ENCODE results near the gene PSMB2. TPM values are rescaled to one million over a fixed set of nuclear protein-coding genes. Genes with fewer than 3 reads are reported as not detected.

Gene PSMB2
- total and polyA plus RNA-seq, 10 of the 15 experiments (the other 5 are each of a cell fraction or from before 2014, with no cell fraction given), result 71.7 to 299 (median 145) TPM

GRCh38 chr1:35598895-35599294 is 42.4 kb downstream of the PSMB2 start:
- Histone ChIP-seq H3K27ac (ENCODE audit: control insufficient read depth, insufficient read depth) (no peak overlapping the region), H3K79me2 (ENCODE audit: control insufficient read depth, insufficient read depth, low read length) (no peaks in the 10 kb centered on the region), H3K9ac (ENCODE audit: control insufficient read depth, insufficient read depth, low read length) (no peak overlapping the region), H3K36me3 (ENCODE audit: control insufficient read depth in 2 of 2, insufficient read depth in 2 of 2, low read length in 1 of 2) (peaks cover 9 to 26% of the 10 kb centered on the region in 2 experiments; a peak in 3 of 4 replicates), H3K27me3 (replicated peaks in 1 of 2; ENCODE audit: control insufficient read depth in 2 of 2, insufficient read depth in 2 of 2, low read length in 1 of 2) (no peaks in the 10 kb centered on the region), H4K20me1 (ENCODE audit: control insufficient read depth, insufficient read depth) (no peaks in the 10 kb centered on the region), H3K4me3 (no peak overlapping the region), H3K9me3 (replicated peaks; ENCODE audit: control insufficient read depth, insufficient read depth, low read length) (no peaks in the 10 kb centered on the region), H3K4me2 (ENCODE audit: control insufficient read depth, insufficient read depth) (no peak overlapping the region), H2AFZ (ENCODE audit: control insufficient read depth, low read depth, low read length) (no peak overlapping the region), H3K4me1 (ENCODE audit: control insufficient read depth, insufficient read depth, low read length) (no peaks in the 10 kb centered on the region)
- ATAC-seq (no peak), FAIRE-seq (no peak), DNase-seq (ENCODE audit: low read depth, low spot score) (no peak)
- TF ChIP-seq GATAD2B (conservative IDR thresholded peaks at IDR 0.05; ENCODE audit: low read depth), result no peak
- TF ChIP-seq PAX8 (IDR thresholded peaks at IDR 0.05), result no peak
- TF ChIP-seq ZBED1 (IDR thresholded peaks at IDR 0.05; ENCODE audit: borderline replicate concordance), result no peak
- no peak for TF ChIP-seq ZNF687 (IDR thresholded peaks at IDR 0.05)
- no peak for TF ChIP-seq RAD21 (IDR thresholded peaks at IDR 0.05; ENCODE audit: insufficient read depth, low read depth, low read length)
- no peak for TF ChIP-seq IKZF2 (IDR thresholded peaks at IDR 0.05)
- no peak for TF ChIP-seq REST (IDR thresholded peaks at IDR 0.05; ENCODE audit: low read depth, low read length)
- no peak for TF ChIP-seq MLLT1 (IDR thresholded peaks at IDR 0.05)
- no peak for TF ChIP-seq ZZZ3 (IDR thresholded peaks at IDR 0.05; ENCODE audit: control insufficient read depth, insufficient read length, low read depth)
- TF ChIP-seq STAT3 (IDR thresholded peaks at IDR 0.05; ENCODE audit: low read depth, low read length), result no peak
- TF ChIP-seq SMAD1 (IDR thresholded peaks at IDR 0.05; ENCODE audit: low read depth, partially characterized antibody), result no peak
- no peak for TF ChIP-seq TARDBP (IDR thresholded peaks at IDR 0.05; ENCODE audit: borderline replicate concordance)
- TF ChIP-seq USF1 (IDR thresholded peaks at IDR 0.05; ENCODE audit: borderline replicate concordance, extremely low read length, insufficient read depth, low read depth, low read length), result no peak
- no peak for TF ChIP-seq HDGF (IDR thresholded peaks at IDR 0.05)
- ChIA-PET RAD21 (ENCODE audit: unreplicated experiment) (no interaction called here), SMC1A (ENCODE audit: uncharacterized antibody, unreplicated experiment) (no interaction called here), POLR2A (interaction anchor here (0.6 kb wide), 1 partner anchor 144 kb away, joined by 4 read pairs; no protein-coding TSS in a partner anchor), CTCF (no interaction called here)
- WGBS (ENCODE audit: insufficient coverage, insufficient replicate concordance, low lambda C conversion rate, missing lambda C conversion rate), result 3% methylated on average over 2 of the region's 2 CpGs
- in situ Hi-C loops (cut with MboI) (no loop called here), intact Hi-C loops (cut with micrococcal nuclease; ENCODE audit: unreplicated experiment) (no loop called here)
- no TSS peak for BruUV-seq (replicated peaks)
